HEK293 (cell line): ENCODE data around the gene DBX1.
A peak's percentile ranks its signal among the peaks of the same experiment; 100 is the strongest.

Source experiments
- AEBP2 ChIP-seq: fragments of 450-650 bp; formaldehyde crosslinking; IDR thresholded peaks from 2 replicates; pipeline ENCODE4 v1.5.1; 2016; ENCODE audit warnings: missing biosample characterization, missing genetic modification characterization, borderline replicate concordance
- GLIS1 ChIP-seq: fragments of 450-650 bp; formaldehyde crosslinking; IDR thresholded peaks from 2 replicates; pipeline ENCODE4 v1.5.1; 2016; ENCODE audit warnings: missing biosample characterization, missing genetic modification characterization
- HIC1 ChIP-seq: fragments of 450-650 bp; formaldehyde crosslinking; IDR thresholded peaks from 2 replicates; pipeline ENCODE4 v1.5.1; 2016; ENCODE audit warnings: missing biosample characterization, missing genetic modification characterization
- IKZF3 ChIP-seq: fragments of 450-650 bp; IDR thresholded peaks from 2 replicates; pipeline ENCODE4 v1.5.0; 2018; ENCODE audit warnings: missing biosample characterization, mild to moderate bottlenecking, missing genetic modification characterization, moderate library complexity
- KLF8 ChIP-seq: fragments of 450-650 bp; formaldehyde crosslinking; IDR thresholded peaks from 2 replicates; pipeline ENCODE4 v1.5.1; 2016; ENCODE audit warnings: missing biosample characterization, missing genetic modification characterization
- KLF9 ChIP-seq: fragments of 450-650 bp; formaldehyde crosslinking; IDR thresholded peaks from 2 replicates; pipeline ENCODE4 v1.5.1; 2016; ENCODE audit warnings: missing biosample characterization, missing genetic modification characterization, low read depth
- PATZ1 ChIP-seq: fragments of 450-650 bp; formaldehyde crosslinking; IDR thresholded peaks from 2 replicates; pipeline ENCODE4 v1.5.1; 2016; ENCODE audit warnings: missing biosample characterization, missing genetic modification characterization
- PBX3 ChIP-seq: sonication (generic); formaldehyde crosslinking; IDR thresholded peaks from 2 replicates; pipeline ENCODE4 v1.8.1; 2022; ENCODE audit warnings: mild to moderate bottlenecking, moderate library complexity, missing genetic modification reagents
- RBAK ChIP-seq: fragments of 450-650 bp; formaldehyde crosslinking; IDR thresholded peaks from 2 replicates; pipeline ENCODE4 v1.5.1; 2016; ENCODE audit warnings: missing biosample characterization, missing genetic modification characterization
- TRIM28 ChIP-seq: IDR thresholded peaks from 2 replicates; pipeline ENCODE4 v1.6.1; 2011; ENCODE audit warnings: low read length, control low read depth, borderline replicate concordance
- WT1 ChIP-seq: fragments of 450-650 bp; formaldehyde crosslinking; IDR thresholded peaks from 2 replicates; pipeline ENCODE4 v1.5.1; 2016; ENCODE audit warnings: missing biosample characterization, missing genetic modification characterization
- ZBTB10 ChIP-seq: fragments of 450-650 bp; formaldehyde crosslinking; IDR thresholded peaks from 2 replicates; pipeline ENCODE4 v1.5.1; 2016; ENCODE audit warnings: missing biosample characterization, missing genetic modification characterization
- ZBTB7A ChIP-seq: fragments of 450-650 bp; formaldehyde crosslinking; IDR thresholded peaks from 2 replicates; pipeline ENCODE4 v1.5.1; 2016; ENCODE audit warnings: low read depth, missing biosample characterization, missing genetic modification characterization
- ZBTB8A ChIP-seq: fragments of 450-650 bp; formaldehyde crosslinking; IDR thresholded peaks from 2 replicates; pipeline ENCODE4 v1.5.1; 2016; ENCODE audit warnings: missing biosample characterization, missing genetic modification characterization
- ZEB2 ChIP-seq: fragments of 450-650 bp; formaldehyde crosslinking; IDR thresholded peaks from 2 replicates; pipeline ENCODE4 v1.5.1; 2016; ENCODE audit warnings: missing biosample characterization, missing genetic modification characterization
- ZFP37 ChIP-seq: fragments of 450-650 bp; formaldehyde crosslinking; IDR thresholded peaks from 2 replicates; pipeline ENCODE4 v1.5.1; 2016; ENCODE audit warnings: missing biosample characterization, missing genetic modification characterization
- ZNF114 ChIP-seq: fragments of 450-650 bp; formaldehyde crosslinking; IDR thresholded peaks from 2 replicates; pipeline ENCODE4 v1.5.0; 2017; ENCODE audit warnings: missing biosample characterization, missing genetic modification characterization
- ZNF174 ChIP-seq: fragments of 450-650 bp; formaldehyde crosslinking; IDR thresholded peaks from 2 replicates; pipeline ENCODE4 v1.5.0; 2017; ENCODE audit warnings: missing biosample characterization, mild to moderate bottlenecking, missing genetic modification characterization
- ZNF202 ChIP-seq: fragments of 450-650 bp; formaldehyde crosslinking; IDR thresholded peaks from 2 replicates; pipeline ENCODE4 v1.5.1; 2016; ENCODE audit warnings: missing biosample characterization, missing genetic modification characterization, borderline replicate concordance
- ZNF341 ChIP-seq: fragments of 450-650 bp; formaldehyde crosslinking; IDR thresholded peaks from 2 replicates; pipeline ENCODE4; 2016; ENCODE audit warnings: low read depth, missing biosample characterization, missing genetic modification characterization
- ZNF561 ChIP-seq: fragments of 450-650 bp; IDR thresholded peaks from 2 replicates; pipeline ENCODE4 v1.5.1; 2018; ENCODE audit warnings: missing biosample characterization, missing genetic modification characterization, borderline replicate concordance
- ZNF629 ChIP-seq: fragments of 450-650 bp; formaldehyde crosslinking; IDR thresholded peaks from 2 replicates; pipeline ENCODE4 v1.5.1; 2017; ENCODE audit warnings: missing biosample characterization, missing genetic modification characterization
- ZNF692 ChIP-seq: fragments of 450-650 bp; formaldehyde crosslinking; IDR thresholded peaks from 2 replicates; pipeline ENCODE4 v1.5.1; 2016; ENCODE audit warnings: missing biosample characterization, missing genetic modification characterization
- ZNF830 ChIP-seq: fragments of 450-650 bp; IDR thresholded peaks from 2 replicates; pipeline ENCODE4 v1.5.0; 2018; ENCODE audit warnings: missing biosample characterization, missing genetic modification characterization, low read depth, mild to moderate bottlenecking, moderate library complexity
- ZSCAN30 ChIP-seq: fragments of 450-650 bp; IDR thresholded peaks from 2 replicates; pipeline ENCODE4 v1.5.1; 2018; ENCODE audit warnings: missing biosample characterization, mild to moderate bottlenecking, missing genetic modification characterization, moderate library complexity
- ZXDB ChIP-seq: fragments of 450-650 bp; formaldehyde crosslinking; IDR thresholded peaks from 2 replicates; pipeline ENCODE4 v1.5.1; 2016; ENCODE audit warnings: missing biosample characterization, missing genetic modification characterization

Gene DBX1

GRCh38 chr11:20112291-20113148 is 47.8 kb downstream of the DBX1 start (continued):
- peak; percentile 94 for TF ChIP-seq ZNF692 (tag by site-specific recombination)
- no peak for TF ChIP-seq ZNF561 (tag by site-specific recombination)
- peak; percentile 87 for TF ChIP-seq ZNF629 (tag by site-specific recombination)
- TF ChIP-seq WT1 (tag by site-specific recombination), result peak; percentile 60
- no peak for TF ChIP-seq KLF9
- TF ChIP-seq ZNF341 (tag by site-specific recombination), result peak; percentile 90
- 0 out of 2 replicates have a peak, but pooled peaks have one; percentile 23 for TF ChIP-seq ZBTB10 (tag by site-specific recombination)
- TF ChIP-seq ZNF830 (tag by site-specific recombination), result no peak
- no peak for TF ChIP-seq AEBP2
- TF ChIP-seq KLF8 (tag by site-specific recombination), result peak; percentile 69
- TF ChIP-seq ZNF174 (tag by site-specific recombination), result no peak
- TF ChIP-seq ZEB2 (tag by site-specific recombination), result no peak; the same call in 1 of the 2 replicates
- TF ChIP-seq PBX3 (CRISPR knock-in tag), result 0 out of 2 replicates have a peak, but pooled peaks have one; percentile 56
- 0 out of 2 replicates have a peak, but pooled peaks have one; percentile 60 for TF ChIP-seq ZFP37 (tag by site-specific recombination)
- peak; percentile 68; the same call in 1 of the 2 replicates for TF ChIP-seq RBAK (tag by site-specific recombination)
- peak; percentile 88 for TF ChIP-seq HIC1 (tag by site-specific recombination)
- no peak for TF ChIP-seq ZNF202 (tag by site-specific recombination)
- TF ChIP-seq ZXDB (tag by site-specific recombination), result peak; percentile 61
- TF ChIP-seq TRIM28, result peak; percentile 60; the same call in 1 of the 2 replicates
- TF ChIP-seq GLIS1 (tag by site-specific recombination), result peak; percentile 18; the same call in 1 of the 2 replicates
- TF ChIP-seq ZBTB7A (tag by site-specific recombination), result peak; percentile 50; the same call in 1 of the 2 replicates
- no peak for TF ChIP-seq ZNF114 (tag by site-specific recombination)
- 0 out of 2 replicates have a peak, but pooled peaks have one; percentile 19 for TF ChIP-seq ZSCAN30
- TF ChIP-seq PATZ1 (tag by site-specific recombination), result peak; percentile 89
- 0 out of 2 replicates have a peak, but pooled peaks have one; percentile 19 for TF ChIP-seq IKZF3 (tag by site-specific recombination)
- TF ChIP-seq ZBTB8A, result peak; percentile 30; the same call in 1 of the 2 replicates
